ENCODE measurements around the gene ELMO2.

DNA sequence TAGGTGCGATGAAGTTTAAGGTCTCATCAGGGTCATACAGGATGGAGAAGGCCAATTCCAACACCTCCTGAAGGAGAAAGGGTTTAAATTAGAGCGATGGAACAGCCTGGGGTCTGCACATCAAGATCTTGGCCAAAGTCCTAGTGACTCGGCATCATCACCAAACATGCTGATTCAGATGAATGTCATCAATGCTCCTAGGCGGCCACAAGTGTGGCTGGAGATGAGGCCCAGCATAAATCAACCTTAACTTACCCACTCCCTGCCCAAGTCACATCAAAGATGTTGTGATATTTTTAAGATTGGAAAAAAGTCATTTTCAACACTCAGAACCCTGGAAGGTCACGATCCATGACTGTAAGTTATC is 37.5 kb downstream of the ELMO2 start:
- TF ChIP-seq, protein P1, sequence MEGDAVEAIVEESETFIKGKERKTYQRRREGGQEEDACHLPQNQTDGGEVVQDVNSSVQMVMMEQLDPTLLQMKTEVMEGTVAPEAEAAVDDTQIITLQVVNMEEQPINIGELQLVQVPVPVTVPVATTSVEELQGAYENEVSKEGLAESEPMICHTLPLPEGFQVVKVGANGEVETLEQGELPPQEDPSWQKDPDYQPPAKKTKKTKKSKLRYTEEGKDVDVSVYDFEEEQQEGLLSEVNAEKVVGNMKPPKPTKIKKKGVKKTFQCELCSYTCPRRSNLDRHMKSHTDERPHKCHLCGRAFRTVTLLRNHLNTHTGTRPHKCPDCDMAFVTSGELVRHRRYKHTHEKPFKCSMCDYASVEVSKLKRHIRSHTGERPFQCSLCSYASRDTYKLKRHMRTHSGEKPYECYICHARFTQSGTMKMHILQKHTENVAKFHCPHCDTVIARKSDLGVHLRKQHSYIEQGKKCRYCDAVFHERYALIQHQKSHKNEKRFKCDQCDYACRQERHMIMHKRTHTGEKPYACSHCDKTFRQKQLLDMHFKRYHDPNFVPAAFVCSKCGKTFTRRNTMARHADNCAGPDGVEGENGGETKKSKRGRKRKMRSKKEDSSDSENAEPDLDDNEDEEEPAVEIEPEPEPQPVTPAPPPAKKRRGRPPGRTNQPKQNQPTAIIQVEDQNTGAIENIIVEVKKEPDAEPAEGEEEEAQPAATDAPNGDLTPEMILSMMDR (IDR thresholded peaks at IDR 0.05) = no peak
- no peak for TF ChIP-seq POLR2A (IDR thresholded peaks at IDR 0.05)
